ENCODE measurements around the gene SLCO2A1. TPM values are rescaled to one million over a fixed set of nuclear protein-coding genes. Genes with fewer than 3 reads are reported as not detected.

The SLCO2A1 gene
- total RNA-seq, 1 donor from 2014 or later, result 2.5 TPM

- DNase-seq (ENCODE audit: low read depth), result no peak
- no peaks in the 10 kb centered on the region for H3K36me3 ChIP-seq (ENCODE audit: control insufficient read depth, insufficient read depth, low read length)
- peak overlapping the region; percentile 70 for H3K4me3 ChIP-seq (ENCODE audit: low read depth, low read length)
- peaks cover 23% of the 10 kb centered on the region for H3K27me3 ChIP-seq (ENCODE audit: control insufficient read depth, insufficient read depth, low read length)
- TF ChIP-seq CTCF (IDR thresholded peaks at IDR 0.05; ENCODE audit: insufficient read depth, low read length, poor library complexity, severe bottlenecking), result no peak
Observed at GRCh38 chr3:133896002-133896761, 133.5 kb downstream of the SLCO2A1 start.

GRCh38 chr3:133895208-133896001, 134.3 kb downstream of the SLCO2A1 start, which contains the start of gene RAB6B:
Gene RAB6B, minus strand, starts transcription at chr3:133895882. Its CDS starts 416 bp downstream, at chr3:133895466.
- DNase-seq (ENCODE audit: low read depth), result no peak
- TF ChIP-seq CTCF (IDR thresholded peaks at IDR 0.05; ENCODE audit: insufficient read depth, low read length, poor library complexity, severe bottlenecking), result no peak
- Histone ChIP-seq H3K27me3 (ENCODE audit: control insufficient read depth, insufficient read depth, low read length) (peaks cover 23% of the 10 kb centered on the region), H3K36me3 (ENCODE audit: control insufficient read depth, insufficient read depth, low read length) (no peaks in the 10 kb centered on the region), H3K4me3 (ENCODE audit: low read depth, low read length) (peak within 1 kb of the TSS; percentile 70)

- DNase-seq (ENCODE audit: low read depth), result no peak
- peaks cover 23% of the 10 kb centered on the region for H3K27me3 ChIP-seq (ENCODE audit: control insufficient read depth, insufficient read depth, low read length)
Observed at GRCh38 chr3:133894353-133895207, 135.1 kb downstream of the SLCO2A1 start.

GRCh38 chr3:133893683-133894352, 135.9 kb downstream of the SLCO2A1 start:
- no peak for TF ChIP-seq CTCF (IDR thresholded peaks at IDR 0.05; ENCODE audit: insufficient read depth, low read length, poor library complexity, severe bottlenecking)
- peaks cover 23% of the 10 kb centered on the region for H3K27me3 ChIP-seq (ENCODE audit: control insufficient read depth, insufficient read depth, low read length)
- no peak overlapping the region for H3K4me3 ChIP-seq (ENCODE audit: low read depth, low read length)
- DNase-seq (ENCODE audit: low read depth), result no peak
- H3K36me3 ChIP-seq (ENCODE audit: control insufficient read depth, insufficient read depth, low read length), result no peaks in the 10 kb centered on the region

More at GRCh38 chr3:133894353-133895207, 135.1 kb downstream of the SLCO2A1 start:
- peak overlapping the region; percentile 70 for H3K4me3 ChIP-seq (ENCODE audit: low read depth, low read length)
- H3K36me3 ChIP-seq (ENCODE audit: control insufficient read depth, insufficient read depth, low read length), result no peaks in the 10 kb centered on the region
- no peak for TF ChIP-seq CTCF (IDR thresholded peaks at IDR 0.05; ENCODE audit: insufficient read depth, low read length, poor library complexity, severe bottlenecking)

GRCh38 chr3:133892541-133893231, 137.0 kb downstream of the SLCO2A1 start:
- no peaks in the 10 kb centered on the region for H3K36me3 ChIP-seq (ENCODE audit: control insufficient read depth, insufficient read depth, low read length)
- TF ChIP-seq CTCF (IDR thresholded peaks at IDR 0.05; ENCODE audit: insufficient read depth, low read length, poor library complexity, severe bottlenecking), result no peak
- DNase-seq (ENCODE audit: low read depth), result no peak
- peaks cover 23% of the 10 kb centered on the region for H3K27me3 ChIP-seq (ENCODE audit: control insufficient read depth, insufficient read depth, low read length)
- H3K4me3 ChIP-seq (ENCODE audit: low read depth, low read length), result no peak overlapping the region

All from kidney epithelial cell (primary cell).